ENCODE measurements around the gene PREP. TPM values are rescaled to one million over a fixed set of nuclear protein-coding genes. Genes with fewer than 3 reads are reported as not detected.
A peak's percentile ranks its signal among the peaks of the same experiment; 100 is the strongest.

PREP gene
- total RNA-seq, 1 donor: 17.7 TPM

DNA sequence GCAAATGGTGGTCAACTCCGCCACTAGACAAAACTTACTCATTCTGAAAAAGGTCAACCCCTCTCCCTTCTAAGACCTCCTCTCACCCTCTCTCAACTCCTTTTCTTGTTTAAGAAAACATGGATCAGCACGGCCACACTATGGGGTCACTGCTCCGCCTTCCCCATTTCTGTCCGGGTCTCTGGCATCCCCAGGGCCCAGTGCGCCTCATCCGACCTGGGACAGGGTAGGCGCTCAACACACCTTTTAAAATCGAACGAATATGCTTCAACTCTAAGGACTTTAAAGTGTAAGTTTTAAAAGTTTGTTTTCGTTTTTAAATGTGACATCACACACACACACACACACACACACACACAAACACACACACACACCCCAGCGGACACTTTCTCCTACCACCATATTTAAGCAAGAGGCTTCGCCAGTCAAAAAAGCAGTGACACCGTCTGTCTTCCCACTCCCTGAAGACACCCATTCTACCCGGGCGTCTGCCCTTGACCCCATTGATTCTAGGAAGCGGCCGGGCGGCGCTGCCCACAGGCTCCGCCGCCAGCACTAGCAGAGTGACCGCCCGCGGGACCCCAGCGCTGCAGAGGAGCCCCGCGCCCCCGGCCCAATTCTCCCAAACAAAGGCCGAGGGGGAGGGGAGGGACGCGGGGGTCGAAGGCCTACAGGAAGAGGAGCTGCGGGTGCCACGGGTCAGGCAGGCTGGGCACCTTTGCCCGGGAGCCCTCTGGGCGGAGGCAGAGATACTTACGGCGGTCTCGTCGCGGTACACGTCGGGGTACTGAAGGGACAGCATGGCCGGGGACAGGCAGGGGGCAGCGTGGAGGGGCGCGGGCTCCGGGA is 568 bp downstream of the PREP start:
- H3K9me3 ChIP-seq (ENCODE audit: low read depth, low read length): no peaks in the 10 kb centered on the region
- no peaks in the 10 kb centered on the region for H3K27me3 ChIP-seq (ENCODE audit: insufficient read depth, low read length)
- no peak overlapping the region for H3K27ac ChIP-seq (ENCODE audit: low read depth, low read length)
- no peak for TF ChIP-seq CTCF (IDR thresholded peaks at IDR 0.05; ENCODE audit: extremely low read depth, low read depth, low read length)
- peaks cover 15% of the 10 kb centered on the region for H4K20me1 ChIP-seq (ENCODE audit: insufficient read depth, low read length)
- DNase-seq (ENCODE audit: insufficient read length, low spot score, missing footprints): peak; percentile 85
- peak overlapping the region; percentile 87 for H3K4me3 ChIP-seq (ENCODE audit: insufficient read depth, low read length)
- no peaks in the 10 kb centered on the region for H3K36me3 ChIP-seq (ENCODE audit: insufficient read depth, low read length)
- H3K4me2 ChIP-seq (ENCODE audit: insufficient read depth, low read length): peak overlapping the region; percentile 80
- H3K4me1 ChIP-seq (ENCODE audit: insufficient read depth, low read length): peaks cover 6% of the 10 kb centered on the region
- peak overlapping the region; percentile 69 for H2AFZ ChIP-seq (ENCODE audit: low read length)
- peaks cover 48% of the 10 kb centered on the region for H3K79me2 ChIP-seq (ENCODE audit: insufficient read depth, low read length)

GRCh38 chr6:105401247-105402089 is 1.4 kb downstream of the PREP start:
- no peak for TF ChIP-seq CTCF (IDR thresholded peaks at IDR 0.05; ENCODE audit: extremely low read depth, low read depth, low read length)
- Histone ChIP-seq H3K36me3 (ENCODE audit: insufficient read depth, low read length) (peaks cover under 1% of the 10 kb centered on the region), H3K27me3 (ENCODE audit: insufficient read depth, low read length) (no peaks in the 10 kb centered on the region), H3K4me3 (ENCODE audit: insufficient read depth, low read length) (peak overlapping the region; percentile 87), H2AFZ (ENCODE audit: low read length) (peak overlapping the region; percentile 69), H3K9me3 (ENCODE audit: low read depth, low read length) (no peaks in the 10 kb centered on the region), H3K4me2 (ENCODE audit: insufficient read depth, low read length) (peak overlapping the region; percentile 80), H3K4me1 (ENCODE audit: insufficient read depth, low read length) (peaks cover 6% of the 10 kb centered on the region), H3K79me2 (ENCODE audit: insufficient read depth, low read length) (peaks cover 48% of the 10 kb centered on the region), H3K27ac (ENCODE audit: low read depth, low read length) (no peak overlapping the region), H4K20me1 (ENCODE audit: insufficient read depth, low read length) (peaks cover 15% of the 10 kb centered on the region)
- DNase-seq (ENCODE audit: insufficient read length, low spot score, missing footprints): peak; percentile 82

- Histone ChIP-seq H3K27me3 (ENCODE audit: insufficient read depth, low read length) (no peaks in the 10 kb centered on the region), H3K36me3 (ENCODE audit: insufficient read depth, low read length) (peaks cover 8% of the 10 kb centered on the region), H3K4me3 (ENCODE audit: insufficient read depth, low read length) (no peak overlapping the region), H3K9me3 (ENCODE audit: low read depth, low read length) (no peaks in the 10 kb centered on the region), H3K27ac (ENCODE audit: low read depth, low read length) (no peak overlapping the region), H2AFZ (ENCODE audit: low read length) (no peak overlapping the region), H3K79me2 (ENCODE audit: insufficient read depth, low read length) (peaks cover 48% of the 10 kb centered on the region), H3K4me2 (ENCODE audit: insufficient read depth, low read length) (no peak overlapping the region), H3K4me1 (ENCODE audit: insufficient read depth, low read length) (peaks cover 6% of the 10 kb centered on the region), H4K20me1 (ENCODE audit: insufficient read depth, low read length) (peaks cover 15% of the 10 kb centered on the region)
- no peak for TF ChIP-seq CTCF (IDR thresholded peaks at IDR 0.05; ENCODE audit: extremely low read depth, low read depth, low read length)
- DNase-seq (ENCODE audit: insufficient read length, low spot score, missing footprints): no peak
These were observed 2.4 kb downstream of the PREP start for GRCh38 chr6:105400501-105400900.

GRCh38 chr6:105398859-105399258 is 4.0 kb downstream of the PREP start:
- Histone ChIP-seq H2AFZ (ENCODE audit: low read length) (no peak overlapping the region), H3K4me3 (ENCODE audit: insufficient read depth, low read length) (no peak overlapping the region), H3K4me1 (ENCODE audit: insufficient read depth, low read length) (peaks cover 4% of the 10 kb centered on the region), H3K4me2 (ENCODE audit: insufficient read depth, low read length) (no peak overlapping the region), H3K79me2 (ENCODE audit: insufficient read depth, low read length) (peaks cover 48% of the 10 kb centered on the region), H3K9me3 (ENCODE audit: low read depth, low read length) (no peaks in the 10 kb centered on the region), H3K27ac (ENCODE audit: low read depth, low read length) (no peak overlapping the region), H3K27me3 (ENCODE audit: insufficient read depth, low read length) (no peaks in the 10 kb centered on the region), H3K36me3 (ENCODE audit: insufficient read depth, low read length) (peaks cover 13% of the 10 kb centered on the region), H4K20me1 (ENCODE audit: insufficient read depth, low read length) (peaks cover 15% of the 10 kb centered on the region)
- TF ChIP-seq CTCF (IDR thresholded peaks at IDR 0.05; ENCODE audit: extremely low read depth, low read depth, low read length): no peak
- no peak for DNase-seq (ENCODE audit: insufficient read length, low spot score, missing footprints)
